HG03469 (cell line): ENCODE results near the gene OR8J1.
"Not testable (repeated sequence)": the region's sequence is repeated elsewhere in the genome, so short reads cannot be mapped to it uniquely, and the experiment has no call there.

Experiments
- ATAC-seq: cut with Tn5 transposase; IDR thresholded peaks from one replicate; pipeline ENCODE4 v1.9.1; 2021; ENCODE audit warnings: mild to moderate bottlenecking, moderate library complexity, moderate number of reproducible peaks; ENCODE audit not compliant: unreplicated experiment

Gene OR8J1, protein sequence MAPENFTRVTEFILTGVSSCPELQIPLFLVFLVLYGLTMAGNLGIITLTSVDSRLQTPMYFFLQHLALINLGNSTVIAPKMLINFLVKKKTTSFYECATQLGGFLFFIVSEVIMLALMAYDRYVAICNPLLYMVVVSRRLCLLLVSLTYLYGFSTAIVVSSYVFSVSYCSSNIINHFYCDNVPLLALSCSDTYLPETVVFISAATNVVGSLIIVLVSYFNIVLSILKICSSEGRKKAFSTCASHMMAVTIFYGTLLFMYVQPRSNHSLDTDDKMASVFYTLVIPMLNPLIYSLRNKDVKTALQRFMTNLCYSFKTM

DNA sequence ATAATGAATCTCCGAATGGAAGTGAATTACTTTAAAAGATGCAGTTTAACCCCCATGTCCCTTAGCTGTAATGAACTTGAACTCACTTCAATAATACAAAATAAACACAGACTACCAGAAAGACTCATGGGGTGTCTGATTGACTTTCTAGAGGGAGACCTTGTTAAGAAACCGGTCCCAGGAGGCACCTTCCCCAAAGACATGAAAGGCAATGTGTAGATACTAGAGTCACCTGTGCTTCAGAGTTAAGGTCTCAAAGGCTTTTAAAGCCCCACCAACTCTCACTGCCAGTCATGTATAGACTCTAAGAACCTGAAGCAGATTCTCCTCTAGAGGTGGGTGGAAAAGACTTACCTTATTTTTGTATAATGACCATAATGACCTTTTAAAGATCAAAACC, at the start of gene OR8J1:
Gene OR8J1 (plus strand): TSS at position 301 of the 400 bp plus-strand sequence. CDS start 5,956 bp downstream, outside the sequence.
- ATAC-seq = no peak

DNA sequence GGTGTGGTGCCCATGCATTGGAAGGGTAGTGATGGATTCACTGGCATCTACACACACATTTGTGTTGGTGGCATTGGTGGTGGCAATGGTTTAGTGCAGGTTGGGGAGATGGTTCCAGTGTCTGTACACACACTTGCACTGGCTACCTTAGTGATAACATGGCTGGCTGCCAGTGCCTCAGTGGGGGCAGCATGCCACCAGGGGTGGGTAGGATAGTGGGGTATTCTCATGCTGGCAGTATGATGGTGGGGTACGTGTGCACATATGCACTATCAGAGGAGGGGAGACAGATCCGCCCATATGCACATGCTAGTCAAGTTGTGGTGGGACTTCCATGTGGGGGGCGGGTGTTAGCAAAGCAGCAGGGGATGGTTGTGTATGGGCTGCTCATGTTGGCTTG, 46.3 kb upstream of the OR8J1 start:
- ATAC-seq = no peak

DNA sequence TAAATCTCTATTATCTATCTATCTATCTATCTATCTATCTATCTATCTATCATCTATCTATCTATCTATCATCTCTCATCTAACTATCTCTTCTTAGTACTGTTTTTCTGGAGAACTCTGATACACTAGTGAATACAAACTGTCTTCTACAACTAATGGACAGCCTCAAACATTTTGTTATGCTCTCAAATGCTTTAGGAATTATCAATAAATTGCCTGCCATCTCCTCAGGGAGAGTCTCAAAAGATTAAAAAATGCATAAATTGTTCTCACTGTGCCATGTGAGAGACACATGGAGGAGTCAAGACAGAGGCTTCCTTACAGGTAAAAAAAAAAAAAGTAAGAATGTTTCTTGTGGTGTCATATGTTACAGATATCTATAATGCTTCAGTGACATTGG, 39.2 kb upstream of the OR8J1 start, which contains the start of gene OR8K3:
Gene OR8K3 (plus strand): TSS at position 301 of the 400 bp plus-strand sequence. CDS start 3,163 bp downstream, outside the sequence.
- no peak for ATAC-seq

- ATAC-seq = no peak
These were observed 22.1 kb upstream of the OR8J1 start for GRCh38 chr11:56331861-56332491.

DNA sequence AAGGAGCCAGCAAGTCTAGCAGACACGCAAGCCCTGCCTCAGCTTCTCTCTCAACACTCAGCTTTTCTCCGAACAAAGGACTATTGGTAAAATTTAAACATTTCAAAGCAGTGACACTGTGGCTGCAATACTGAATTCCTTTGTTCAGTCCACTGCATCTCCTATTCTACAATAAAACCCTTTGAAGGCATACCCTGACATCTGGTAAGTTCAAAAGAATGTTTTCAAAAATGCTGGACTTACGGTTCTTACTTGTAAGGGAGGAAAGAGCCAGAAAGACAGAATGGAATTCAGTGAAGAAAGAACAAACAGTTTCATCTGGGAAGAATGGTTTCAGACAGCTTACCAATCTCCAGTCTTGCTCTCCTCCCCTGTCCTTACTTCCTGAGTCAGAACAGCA, 20.9 kb upstream of the OR8J1 start:
- ATAC-seq = no peak

DNA sequence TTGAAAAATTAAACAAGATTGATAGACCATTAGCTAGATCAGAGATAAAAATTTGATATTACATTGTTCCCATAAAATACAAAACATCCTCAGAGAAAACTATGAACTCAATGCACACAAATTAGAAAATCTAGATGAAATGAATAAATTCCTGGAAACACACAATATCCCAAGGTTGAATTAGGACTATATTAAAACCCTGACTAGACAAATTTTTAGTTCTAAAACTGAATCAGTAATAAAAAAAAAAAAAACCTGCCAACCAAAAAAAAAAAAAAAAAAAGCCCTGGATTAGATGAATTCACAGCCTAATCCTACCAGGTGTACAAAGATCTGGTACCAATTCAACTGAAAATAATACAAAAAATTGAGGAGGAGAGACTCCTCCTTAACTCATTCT, 13.8 kb upstream of the OR8J1 start:
- no peak for ATAC-seq

DNA sequence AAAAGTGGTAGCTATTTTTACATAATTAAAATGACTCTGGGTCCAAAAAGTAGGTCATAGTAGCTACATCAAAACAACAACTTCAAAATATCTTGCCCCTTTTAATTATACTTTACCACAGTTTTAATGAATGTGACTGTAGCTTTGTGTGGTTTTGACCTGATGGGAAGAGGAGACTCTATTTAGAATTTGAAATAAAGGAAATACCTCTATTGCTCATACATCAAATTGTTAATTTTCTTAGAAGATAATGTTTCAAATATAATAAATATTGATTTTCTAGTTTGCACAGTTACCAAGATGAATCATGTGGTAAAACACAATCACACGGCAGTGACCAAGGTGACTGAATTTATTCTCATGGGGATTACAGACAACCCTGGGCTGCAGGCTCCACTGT, 8.4 kb upstream of the OR8J1 start, which contains the start of gene OR8K1:
Gene OR8K1 (plus strand): TSS at position 301 of the 400 bp plus-strand sequence. CDS start 0 bp downstream, at position 301.
- ATAC-seq = no peak

DNA sequence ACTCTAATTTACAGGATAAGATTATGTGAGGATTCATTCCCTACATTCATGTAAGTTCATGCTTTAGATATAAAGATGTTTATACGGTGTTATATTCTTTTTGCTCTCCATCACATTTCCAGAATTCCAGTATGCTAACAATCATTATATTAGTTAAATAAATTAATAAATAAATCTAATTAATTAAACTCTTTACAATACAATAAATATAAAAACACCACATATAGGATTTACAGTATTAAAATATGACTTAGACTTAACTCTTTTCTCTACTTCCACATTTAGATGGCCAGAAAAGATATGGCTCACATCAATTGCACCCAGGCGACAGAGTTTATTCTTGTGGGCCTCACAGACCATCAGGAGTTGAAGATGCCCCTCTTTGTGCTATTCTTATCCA, 21.2 kb downstream of the OR8J1 start, which contains the start of gene OR8U1:
Gene OR8U1 (plus strand): TSS at position 301 of the 400 bp plus-strand sequence. CDS start 0 bp downstream, at position 301.
- no peak for ATAC-seq

DNA sequence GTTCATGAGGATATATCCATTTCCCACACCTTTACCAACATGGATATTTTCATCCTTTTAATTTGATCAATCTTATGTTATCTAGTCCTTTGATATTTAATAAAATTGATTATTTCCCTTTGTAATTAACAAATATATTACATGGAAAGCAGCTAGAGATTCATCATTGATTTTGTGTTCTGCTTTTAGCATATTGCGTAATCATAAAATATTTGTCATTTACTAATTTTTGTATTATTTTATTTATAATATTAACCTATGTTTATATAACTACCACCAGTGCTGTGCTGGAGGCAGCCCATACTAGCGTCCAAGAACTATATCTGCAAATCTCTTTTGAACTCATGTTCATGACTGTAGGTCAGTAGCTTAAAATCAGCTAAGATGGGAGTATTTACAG, 26.0 kb downstream of the OR8J1 start:
- ATAC-seq = no peak

- ATAC-seq = no peak
These were observed 40.3 kb downstream of the OR8J1 start for GRCh38 chr11:56394381-56394780.

GRCh38 chr11:56396047-56396446, 42.0 kb downstream of the OR8J1 start:
- ATAC-seq = no peak

DNA sequence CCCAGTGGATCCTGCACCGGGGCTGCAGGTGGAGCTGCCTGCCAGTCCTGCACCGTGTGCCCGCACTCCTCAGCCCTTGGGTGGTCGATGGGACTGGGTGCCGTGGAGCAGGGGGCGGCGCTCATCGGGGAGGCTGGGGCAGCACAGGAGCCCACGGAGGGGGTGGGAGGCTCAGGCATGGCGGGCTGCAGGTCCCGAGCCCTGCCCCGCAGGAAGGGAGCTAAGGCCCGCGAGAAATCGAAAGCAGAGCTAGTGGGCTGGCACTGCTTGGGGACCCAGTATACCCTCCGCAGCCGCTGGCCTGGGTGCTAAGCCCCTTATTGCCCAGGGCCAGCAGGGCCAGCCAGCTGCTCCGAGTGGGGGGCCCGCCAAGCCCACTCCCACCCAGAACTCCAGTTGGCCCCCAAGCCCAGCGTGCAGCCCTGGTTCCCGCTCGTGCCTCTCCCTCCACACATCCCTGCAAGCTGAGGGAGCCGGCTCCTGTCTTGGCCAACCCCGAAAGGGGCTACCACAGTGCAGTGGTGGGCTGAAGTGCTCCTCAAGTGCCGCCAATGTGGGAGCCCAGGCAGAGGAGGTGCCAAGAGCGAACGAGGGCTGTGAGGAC, 47.9 kb downstream of the OR8J1 start:
- not testable (repeated sequence) for ATAC-seq

DNA sequence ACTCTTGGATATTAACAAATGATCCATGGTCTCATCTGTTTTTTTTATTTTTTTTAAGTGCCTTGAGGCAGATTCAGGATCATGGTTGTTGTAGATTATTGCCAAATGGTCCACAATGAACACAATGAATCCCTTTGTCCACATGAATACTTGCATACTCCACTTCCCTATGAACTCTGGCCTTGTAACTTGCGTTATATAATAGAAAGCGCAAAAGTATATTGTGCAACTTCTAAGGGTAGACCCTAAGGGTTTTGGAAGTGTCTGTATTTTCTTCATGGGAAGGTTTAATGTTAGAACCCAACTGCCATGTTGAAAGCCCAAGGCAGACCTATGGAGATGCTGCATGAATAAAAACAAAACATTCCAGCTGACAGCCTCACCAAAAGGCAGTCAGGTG, 50.3 kb downstream of the OR8J1 start:
- ATAC-seq = no peak

DNA sequence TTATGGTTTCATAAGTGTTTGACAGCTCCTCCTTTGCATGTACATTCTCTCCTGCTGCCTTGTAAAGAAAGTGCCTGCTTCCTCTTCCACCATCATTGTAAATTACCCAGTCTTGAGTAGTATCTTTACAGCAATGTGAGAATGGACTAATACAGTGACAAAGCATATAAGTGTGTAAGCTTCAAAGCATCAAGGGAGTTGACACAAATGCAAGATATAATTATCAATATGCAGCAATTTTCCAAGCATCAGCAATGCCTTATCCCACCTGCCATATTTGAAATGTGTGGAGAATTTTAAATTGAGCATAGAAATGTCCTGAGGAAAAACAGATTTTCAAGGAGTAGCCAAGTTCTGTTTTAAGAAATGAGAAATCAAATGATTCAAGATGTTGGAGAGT, 56.7 kb downstream of the OR8J1 start:
- no peak for ATAC-seq
